SK-N-SH treated with all-trans-retinoic acid at 6 μM for 48 hours (cell line): Measurements from ENCODE around the gene TFEB.

Source experiments
- CREB5 ChIP-seq: fragments of 250-450 bp; sonication (Bioruptor Pico); IDR thresholded peaks from 2 replicates; pipeline ENCODE4 v1.5.1; 2020; ENCODE audit warnings: low read depth, mild to moderate bottlenecking, moderate library complexity
- ESRRG ChIP-seq: fragments of 250-450 bp; sonication (Bioruptor Pico); IDR thresholded peaks from 2 replicates; pipeline ENCODE4 v1.6.1; 2021; ENCODE audit warnings: mild to moderate bottlenecking
- GLIS3 ChIP-seq: fragments of 250-450 bp; sonication (Bioruptor Pico); IDR thresholded peaks from 2 replicates; pipeline ENCODE4 v1.5.0; 2020; ENCODE audit warnings: mild to moderate bottlenecking, moderate library complexity
- OSR1 ChIP-seq: fragments of 250-450 bp; sonication (Bioruptor Pico); IDR thresholded peaks from 2 replicates; pipeline ENCODE4 v1.8.0; 2022; ENCODE audit warnings: moderate library complexity, mild to moderate bottlenecking, inconsistent platforms
- PATZ1 ChIP-seq: fragments of 250-450 bp; sonication (Bioruptor Pico); IDR thresholded peaks from 2 replicates; pipeline ENCODE4 v1.8.0; 2020; ENCODE audit warnings: mild to moderate bottlenecking, moderate library complexity, borderline replicate concordance
- POU6F1 ChIP-seq: fragments of 250-450 bp; sonication (Bioruptor Pico); IDR thresholded peaks from 2 replicates; pipeline ENCODE4 v1.8.0; 2021; ENCODE audit warnings: low read depth, mild to moderate bottlenecking, moderate library complexity, borderline replicate concordance
- PPARA ChIP-seq: fragments of 250-450 bp; sonication (Bioruptor Pico); IDR thresholded peaks from 2 replicates; pipeline ENCODE4 v1.5.0; 2020; ENCODE audit warnings: mild to moderate bottlenecking, borderline replicate concordance
- TCF4 ChIP-seq: fragments of 250-450 bp; sonication (Bioruptor Pico); IDR thresholded peaks from 2 replicates; pipeline ENCODE4 v1.8.0; 2021; ENCODE audit warnings: mild to moderate bottlenecking, moderate library complexity, borderline replicate concordance
- TOX ChIP-seq: fragments of 250-450 bp; sonication (Bioruptor Pico); IDR thresholded peaks from 2 replicates; pipeline ENCODE4 v1.8.0; 2021; ENCODE audit warnings: mild to moderate bottlenecking, moderate library complexity, borderline replicate concordance
- TSHZ2 ChIP-seq: fragments of 250-450 bp; sonication (Bioruptor Pico); IDR thresholded peaks from 2 replicates; pipeline ENCODE4 v1.5.0; 2020; ENCODE audit warnings: mild to moderate bottlenecking, moderate library complexity
- ZFP30 ChIP-seq: fragments of 450-650 bp; formaldehyde crosslinking; IDR thresholded peaks from 2 replicates; pipeline ENCODE4 v1.5.0; 2022; ENCODE audit warnings: mild to moderate bottlenecking, moderate library complexity
- ZNF565 ChIP-seq: fragments of 450-650 bp; formaldehyde crosslinking; conservative IDR thresholded peaks from 2 replicates; pipeline ENCODE4 v1.5.0; 2020; ENCODE audit warnings: low read depth, mild to moderate bottlenecking, moderate library complexity
- ZNF8 ChIP-seq: fragments of 450-650 bp; formaldehyde crosslinking; IDR thresholded peaks from 2 replicates; pipeline ENCODE4 v1.5.0; 2020; ENCODE audit warnings: mild to moderate bottlenecking, moderate library complexity

GRCh38 chr6:41634657-41635056, 100.8 kb downstream of the TFEB start:
- no peak for TF ChIP-seq ZFP30 (CRISPR knock-in tag)
- TF ChIP-seq PATZ1 (CRISPR knock-in tag) = no peak
- no peak for TF ChIP-seq ESRRG (CRISPR knock-in tag)
- TF ChIP-seq ZNF565 (CRISPR knock-in tag) = no peak
- no peak for TF ChIP-seq PPARA (CRISPR knock-in tag)
- no peak for TF ChIP-seq GLIS3 (CRISPR knock-in tag)
- no peak for TF ChIP-seq CREB5 (CRISPR knock-in tag)
- TF ChIP-seq POU6F1 (CRISPR knock-in tag) = no peak
- TF ChIP-seq TSHZ2 = no peak
- no peak for TF ChIP-seq TOX (CRISPR knock-in tag)
- TF ChIP-seq OSR1 (CRISPR knock-in tag) = no peak
- no peak for TF ChIP-seq ZNF8
- no peak for TF ChIP-seq TCF4 (CRISPR knock-in tag)
